A673 (cell line): ENCODE data around the gene HK3. TPM values are rescaled to one million over a fixed set of nuclear protein-coding genes. Genes with fewer than 3 reads are reported as not detected.

Source experiments
- BruUV-seq: library from RNA; stranded (reverse); fragments of 400-500 nt; replicated peaks from 2 replicates; lab custom pipeline; 2021; lab: Mats Ljungman, UMichigan
- CTCF ChIA-PET: fragments of 300-600 bp; sonication (Branson Sonifier 250); formaldehyde crosslinking; loops from one replicate; lab custom pipeline; 2022; ENCODE audit warnings: antibody characterized with exemption; lab: Charles Lee
- POLR2A ChIA-PET: fragments of 300-600 bp; sonication (Branson Sonifier 250); formaldehyde crosslinking; loops from one replicate; lab custom pipeline; 2022; ENCODE audit warnings: antibody characterized with exemption; ENCODE audit not compliant: low non-redundant PET; lab: Charles Lee
- DNase-seq: peaks from one replicate; pipeline ENCODE4 v3.0.0-alpha.2; 2015; ENCODE audit warnings: low spot score
- H3K27ac ChIP-seq: fragments of 200-600 bp; sonication (generic); 2 replicates; pipeline ENCODE4 v1.5.1; 2016; ENCODE audit warnings: mixed run types, low read depth, mild to moderate bottlenecking, mixed read lengths, antibody characterized with exemption, low read length; ENCODE audit not compliant: poor library complexity, severe bottlenecking
- H3K27me3 ChIP-seq: fragments of 200-600 bp; sonication (generic); replicated peaks from 2 replicates; pipeline ENCODE4 v1.6.1; 2017; ENCODE audit warnings: mixed run types, low read depth, mild to moderate bottlenecking, mixed read lengths, antibody characterized with exemption, low read length; ENCODE audit not compliant: insufficient read depth, poor library complexity
- H3K36me3 ChIP-seq: fragments of 200-600 bp; sonication (generic); 2 replicates; pipeline ENCODE4 v1.6.1; 2016; ENCODE audit warnings: mixed run types, mild to moderate bottlenecking, mixed read lengths, antibody characterized with exemption, low read length; ENCODE audit not compliant: insufficient read depth, poor library complexity, severe bottlenecking
- H3K4me1 ChIP-seq: fragments of 200-600 bp; sonication (generic); 2 replicates; pipeline ENCODE4 v1.6.1; 2017; ENCODE audit warnings: mixed run types, mild to moderate bottlenecking, mixed read lengths, antibody characterized with exemption, low read length; ENCODE audit not compliant: insufficient read depth, poor library complexity, severe bottlenecking
- H3K4me3 ChIP-seq: fragments of 200-600 bp; sonication (generic); 2 replicates; pipeline ENCODE4 v1.5.1; 2016; ENCODE audit warnings: low read depth, mixed run types, mild to moderate bottlenecking, mixed read lengths, low read length; ENCODE audit not compliant: poor library complexity, severe bottlenecking
- H3K9me3 ChIP-seq: fragments of 200-600 bp; sonication (generic); 2 replicates; pipeline ENCODE4 v1.6.1; 2016; ENCODE audit warnings: mixed run types, low read depth, mild to moderate bottlenecking, mixed read lengths, antibody characterized with exemption, low read length; ENCODE audit not compliant: poor library complexity, severe bottlenecking
- CTCF ChIP-seq: fragments of 300-800, 200-600 bp; sonication (generic); conservative IDR thresholded peaks from 2 replicates; pipeline ENCODE4 v1.5.1; 2017; ENCODE audit warnings: low read depth, mild to moderate bottlenecking, antibody characterized with exemption, low read length, moderate library complexity, mixed read lengths
- EZH2 ChIP-seq: fragments of 200-600 bp; sonication (generic); IDR thresholded peaks from 2 replicates; pipeline ENCODE4 v1.6.1; 2017; ENCODE audit warnings: borderline replicate concordance, low read depth, mild to moderate bottlenecking, mixed read lengths, antibody characterized with exemption, low read length; ENCODE audit not compliant: poor library complexity, severe bottlenecking
- intact Hi-C: fragments of 100-400 bp; cut with micrococcal nuclease; formaldehyde crosslinking; loops from one replicate; pipeline ENCODE4 v1.10.0; 2022; ENCODE audit not compliant: unreplicated experiment
- total RNA-seq: library from RNA; stranded (reverse); gene quantifications from 2 replicates; pipeline ENCODE4 v1.2.3, GENCODE V29; 2021

Gene HK3
- total RNA-seq, 1 experiment from 2014 or later, result 0.84 TPM

- intact Hi-C loops, result no loop called here
- ChIA-PET POLR2A (no interaction called here), CTCF (no interaction called here)
- Histone ChIP-seq H3K36me3 (no peaks in the 10 kb centered on the region), H3K4me1 (no peaks in the 10 kb centered on the region), H3K4me3 (no peak overlapping the region), H3K27me3 (no peaks in the 10 kb centered on the region), H3K27ac (no peak overlapping the region), H3K9me3 (no peaks in the 10 kb centered on the region)
- TF ChIP-seq EZH2 (no peak), CTCF (no peak)
- DNase-seq, result no peak
- no TSS peak for BruUV-seq
Measured at GRCh38 chr5:176875783-176876505, 23.2 kb downstream of the HK3 start.

- H3K27me3 ChIP-seq, result no peaks in the 10 kb centered on the region
- CTCF ChIA-PET, result no interaction called here
- no peaks in the 10 kb centered on the region for H3K9me3 ChIP-seq
- no peak for DNase-seq
- no peak overlapping the region for H3K27ac ChIP-seq
- intact Hi-C loops, result no loop called here
- POLR2A ChIA-PET, result no interaction called here
- H3K4me1 ChIP-seq, result no peaks in the 10 kb centered on the region
- H3K36me3 ChIP-seq, result no peaks in the 10 kb centered on the region
- BruUV-seq, result no TSS peak
- TF ChIP-seq EZH2 (no peak), CTCF (no peak)
- no peak overlapping the region for H3K4me3 ChIP-seq
Measured at GRCh38 chr5:176875014-176875550, 24.1 kb downstream of the HK3 start.

- no peak for DNase-seq
- H3K4me1 ChIP-seq, result no peaks in the 10 kb centered on the region
- BruUV-seq, result no TSS peak
- no peak for TF ChIP-seq EZH2
- TF ChIP-seq CTCF, result no peak
- intact Hi-C loops, result no loop called here
- no peaks in the 10 kb centered on the region for H3K27me3 ChIP-seq
- H3K4me3 ChIP-seq, result no peak overlapping the region
- H3K36me3 ChIP-seq, result no peaks in the 10 kb centered on the region
- H3K9me3 ChIP-seq, result no peaks in the 10 kb centered on the region
- ChIA-PET POLR2A (no interaction called here), CTCF (no interaction called here)
- no peak overlapping the region for H3K27ac ChIP-seq
Measured at GRCh38 chr5:176874198-176874780, 24.9 kb downstream of the HK3 start.
